GM21786 (cell line): ENCODE data around the gene DDN.

Source experiments
- ATAC-seq: cut with Tn5 transposase; IDR thresholded peaks from one replicate; pipeline ENCODE4 v1.9.1; 2021; ENCODE audit not compliant: unreplicated experiment

The DDN gene

DNA sequence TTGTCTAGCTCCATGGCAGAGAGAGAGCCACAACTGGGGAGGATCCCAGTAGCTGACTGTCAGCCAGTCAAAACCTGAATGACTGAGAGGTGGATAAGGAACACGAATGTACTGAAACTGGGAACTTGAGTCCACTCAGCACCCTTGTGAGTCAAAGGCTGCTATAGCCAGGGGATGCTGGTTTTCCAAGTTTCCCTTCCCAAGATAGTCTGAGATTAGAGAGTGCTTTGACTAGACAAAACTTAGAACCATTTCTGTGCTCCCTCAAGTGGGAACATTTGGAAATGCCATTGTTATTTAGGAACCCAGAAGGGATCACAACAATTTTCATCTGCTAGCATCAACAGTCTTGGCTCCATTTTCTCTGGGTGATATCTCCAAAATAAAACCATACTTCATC, 15.4 kb upstream of the DDN start:
- ATAC-seq: no peak

DNA sequence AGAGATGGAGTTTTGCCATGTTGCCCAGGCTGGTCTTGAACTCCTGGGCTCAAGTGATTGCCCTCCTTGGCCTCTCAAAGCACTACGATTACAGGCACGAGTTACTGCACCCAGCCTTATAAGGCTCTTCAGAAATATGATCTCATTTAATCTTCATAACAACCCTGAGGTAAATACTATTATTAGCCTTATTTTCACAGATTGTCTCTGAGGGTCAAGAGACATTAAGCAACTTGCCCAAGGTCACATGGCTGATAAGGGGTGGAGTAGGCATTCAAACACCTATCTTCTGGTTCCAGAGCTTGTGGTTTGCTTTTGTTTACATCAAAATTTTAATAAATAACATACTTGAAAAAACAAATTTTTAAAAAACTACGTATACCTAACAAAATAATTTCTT, 14.3 kb upstream of the DDN start:
- no peak for ATAC-seq

DNA sequence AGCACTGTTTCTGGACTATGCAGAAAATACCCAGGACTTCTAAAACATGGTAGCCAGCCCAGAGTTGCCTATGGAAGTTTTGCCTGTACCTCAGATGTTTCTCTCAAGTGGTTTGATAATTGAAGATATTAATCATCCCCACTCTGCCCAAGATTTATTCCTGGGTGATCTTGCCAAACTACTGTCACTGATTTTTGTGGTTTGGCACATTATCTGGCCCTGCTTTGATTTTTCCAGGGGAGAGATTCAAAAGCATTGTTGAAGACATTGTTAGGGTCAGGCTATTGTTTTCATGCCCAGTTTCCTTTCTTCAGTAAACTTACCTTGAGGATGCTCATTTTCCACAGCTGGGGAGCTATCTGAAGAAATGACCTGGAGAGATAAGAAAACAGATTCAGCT, 13.6 kb upstream of the DDN start:
- ATAC-seq: no peak

DNA sequence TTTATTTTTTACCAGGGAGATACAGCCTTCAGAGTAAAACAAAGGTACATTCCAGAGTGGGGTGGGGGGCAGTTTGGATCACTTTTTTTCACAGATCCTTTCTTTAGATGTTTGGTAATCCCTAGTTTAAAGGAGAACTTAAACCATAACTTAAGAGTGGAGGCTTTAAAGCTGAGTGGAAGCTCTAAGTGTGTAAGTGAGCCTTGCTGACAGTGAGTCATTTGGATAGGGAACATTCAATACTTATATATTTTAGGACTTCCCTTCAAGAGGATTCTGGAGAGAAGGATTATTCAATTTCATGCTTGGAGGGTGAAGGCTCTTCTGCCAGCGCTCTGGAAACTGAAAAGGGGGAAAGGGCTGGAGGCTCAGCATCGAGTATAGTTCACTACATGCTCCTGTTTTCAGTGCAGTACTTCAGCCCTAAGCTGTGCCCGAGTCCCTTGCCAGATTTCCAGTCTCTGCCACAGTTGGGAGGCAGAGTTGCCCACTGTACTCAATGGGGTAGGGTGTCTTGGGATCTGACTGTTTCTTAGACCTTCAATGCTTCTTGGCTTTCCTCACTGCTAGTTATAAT, 11.0 kb upstream of the DDN start:
- ATAC-seq: no peak

DNA sequence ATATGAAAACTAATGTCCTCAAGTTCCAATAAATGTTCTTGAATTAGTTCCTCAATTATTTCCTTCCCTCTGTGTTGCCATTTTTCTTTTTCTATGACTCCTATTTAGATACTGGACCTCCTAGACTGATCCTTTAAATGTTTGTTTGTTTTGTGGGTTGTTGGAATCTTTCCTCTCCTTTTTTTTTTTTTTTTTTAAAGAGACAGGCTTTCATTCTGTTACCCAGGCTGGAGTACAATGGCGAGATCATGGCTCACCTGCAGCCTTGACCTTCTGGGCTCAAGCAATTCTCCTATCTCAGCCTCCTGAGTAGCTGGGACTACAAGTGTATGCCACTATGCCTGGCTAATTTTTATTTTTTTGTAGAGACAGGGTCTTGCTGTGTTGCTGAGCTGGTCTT, 9.8 kb upstream of the DDN start:
- no peak for ATAC-seq

DNA sequence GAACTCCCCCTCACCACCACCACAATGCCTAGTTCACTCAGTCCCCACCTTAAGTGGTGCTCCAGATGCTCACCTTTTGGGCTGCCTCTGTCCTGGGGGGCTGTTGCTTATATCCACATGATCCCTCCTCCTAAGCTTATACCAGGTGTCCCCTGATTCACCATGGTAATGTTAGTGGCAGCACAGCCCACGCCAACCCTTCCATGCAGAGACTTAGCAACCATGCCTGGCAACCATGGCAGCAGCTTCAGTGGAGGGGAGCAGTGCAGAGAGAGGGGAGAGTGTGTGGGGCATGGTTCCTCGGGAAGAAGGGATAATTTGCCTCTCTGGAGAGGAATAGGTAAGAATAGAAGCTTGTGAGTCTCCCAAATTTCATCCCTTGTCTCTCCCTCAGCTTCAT, 1.2 kb upstream of the DDN start:
- no peak for ATAC-seq

DNA sequence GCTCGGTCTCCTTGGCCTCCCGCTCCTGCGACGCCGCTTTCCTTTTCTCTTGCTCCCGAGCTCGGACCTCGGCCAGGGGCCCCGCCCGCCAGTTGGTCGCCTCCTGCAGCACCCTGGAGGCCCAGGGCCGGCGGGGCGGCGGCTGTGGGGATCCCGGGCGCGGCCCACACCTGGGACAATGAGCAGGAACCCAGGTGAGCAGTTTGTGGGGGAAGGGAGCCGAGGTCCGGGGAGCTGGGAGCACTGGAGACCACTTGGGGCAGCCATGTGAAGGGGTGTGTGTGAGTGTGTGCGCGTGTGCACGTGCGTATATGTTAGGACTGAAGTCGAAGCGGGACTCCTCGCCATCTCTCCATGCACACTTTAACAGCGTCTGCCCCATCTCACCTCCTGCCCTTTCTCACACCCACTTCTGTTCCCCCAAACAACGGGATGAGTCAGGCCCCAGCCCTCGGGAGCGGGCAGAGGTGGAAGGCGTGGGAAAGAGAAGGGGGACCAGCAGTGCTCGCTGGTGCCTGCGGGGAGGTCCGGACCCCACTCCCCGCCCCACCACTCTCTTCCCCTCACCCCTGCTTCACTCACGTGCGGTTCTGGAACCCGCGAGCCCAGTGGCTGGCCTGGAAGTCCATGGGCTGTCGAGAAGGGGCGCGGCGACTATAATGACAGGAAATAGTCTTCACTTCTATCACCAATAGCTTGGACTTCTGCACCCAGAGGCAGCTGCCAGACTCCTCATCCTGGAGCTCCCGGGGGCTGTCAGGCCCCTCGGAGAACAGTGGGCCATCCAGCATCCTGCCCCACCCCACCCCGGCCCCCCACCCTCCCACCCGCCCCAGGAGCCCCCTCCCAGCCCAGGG, 450 bp downstream of the DDN start:
- ATAC-seq: peak; percentile 10

DNA sequence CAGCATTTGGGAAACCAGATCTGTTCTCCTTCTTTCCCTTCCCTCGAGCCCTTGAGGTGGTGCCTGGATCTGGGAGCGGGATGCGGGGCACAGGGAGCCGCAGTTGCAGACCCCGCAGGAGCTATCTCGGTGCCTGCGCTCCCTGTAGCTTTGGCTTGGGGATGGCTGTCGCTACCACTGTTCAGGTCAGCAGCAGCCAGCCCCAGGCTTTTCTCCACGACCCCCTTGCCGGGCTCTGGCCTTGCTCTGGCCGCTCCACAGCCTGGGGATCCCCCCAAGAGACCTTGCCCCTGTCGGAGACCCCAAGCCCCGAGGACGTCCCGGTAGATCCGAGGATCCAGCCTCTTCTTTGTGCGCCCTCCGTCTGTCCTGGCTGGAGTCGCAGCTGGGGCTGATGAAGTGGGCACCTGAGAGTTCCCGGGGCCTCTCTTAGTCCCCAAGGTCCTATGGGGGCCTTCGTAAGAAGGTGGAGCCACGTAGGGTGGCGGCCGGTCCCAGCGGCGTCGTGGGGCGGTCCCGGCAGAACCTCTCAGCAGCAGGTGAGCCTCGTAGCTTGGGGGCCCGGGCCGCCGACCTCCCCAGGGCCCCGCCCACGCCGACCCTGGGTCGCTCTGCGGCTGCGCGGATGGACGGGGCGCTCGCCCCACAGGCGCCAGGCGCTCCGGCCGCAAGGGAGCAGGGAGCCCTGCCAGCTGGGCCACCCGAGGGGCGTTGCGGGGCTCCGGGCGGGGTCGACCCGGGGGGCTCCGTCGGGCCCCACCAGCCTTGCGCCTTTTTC, 1.3 kb downstream of the DDN start:
- ATAC-seq: peak; percentile 38

DNA sequence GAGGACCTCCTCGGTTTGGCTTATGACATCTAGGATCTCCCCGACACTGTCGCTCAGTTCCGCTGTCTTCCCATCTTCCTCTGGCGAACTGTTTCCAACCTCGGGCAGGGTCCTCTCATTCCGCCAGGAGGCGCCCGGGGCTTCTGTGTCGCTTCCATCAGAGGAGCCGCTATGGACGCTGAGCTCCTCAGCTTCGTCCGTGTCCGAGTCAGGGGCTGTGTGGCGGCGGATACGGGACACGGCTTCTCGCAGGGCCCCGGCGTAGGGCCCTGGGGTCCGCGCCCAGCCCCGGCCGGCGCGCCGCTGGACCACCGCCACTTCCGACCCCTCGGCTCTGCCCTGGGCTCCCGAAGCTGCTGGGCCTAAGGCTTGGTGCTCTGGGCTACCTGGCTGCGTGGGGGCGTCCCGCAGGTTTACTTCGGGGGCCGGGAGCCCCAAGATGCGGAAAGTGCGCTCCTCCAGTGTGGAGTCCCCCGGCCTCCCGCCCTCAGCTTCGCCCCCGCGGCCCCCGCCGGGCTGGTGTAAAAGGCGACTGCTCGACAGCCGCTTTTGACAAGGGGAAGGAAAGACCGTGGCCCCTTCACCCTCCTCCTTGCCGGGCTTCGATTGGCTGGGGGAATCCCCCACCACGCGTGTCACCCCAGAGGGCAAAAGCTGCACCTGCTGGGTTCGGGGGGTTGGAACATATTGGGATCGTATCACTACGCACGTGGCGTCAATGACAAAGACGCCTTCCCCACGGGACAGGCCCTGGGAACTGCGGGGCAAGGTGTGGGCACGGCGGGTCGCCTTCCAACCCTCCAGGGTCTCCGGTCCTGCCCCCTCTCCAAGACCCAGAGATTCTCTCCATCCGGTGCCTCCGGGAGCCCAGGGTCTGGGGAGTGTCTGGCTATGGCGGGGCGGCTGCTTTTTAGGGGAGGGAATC, 2.1 kb downstream of the DDN start:
- ATAC-seq: no peak

- no peak for ATAC-seq
Observed at GRCh38 chr12:48995086-48995879, 3.9 kb downstream of the DDN start.

DNA sequence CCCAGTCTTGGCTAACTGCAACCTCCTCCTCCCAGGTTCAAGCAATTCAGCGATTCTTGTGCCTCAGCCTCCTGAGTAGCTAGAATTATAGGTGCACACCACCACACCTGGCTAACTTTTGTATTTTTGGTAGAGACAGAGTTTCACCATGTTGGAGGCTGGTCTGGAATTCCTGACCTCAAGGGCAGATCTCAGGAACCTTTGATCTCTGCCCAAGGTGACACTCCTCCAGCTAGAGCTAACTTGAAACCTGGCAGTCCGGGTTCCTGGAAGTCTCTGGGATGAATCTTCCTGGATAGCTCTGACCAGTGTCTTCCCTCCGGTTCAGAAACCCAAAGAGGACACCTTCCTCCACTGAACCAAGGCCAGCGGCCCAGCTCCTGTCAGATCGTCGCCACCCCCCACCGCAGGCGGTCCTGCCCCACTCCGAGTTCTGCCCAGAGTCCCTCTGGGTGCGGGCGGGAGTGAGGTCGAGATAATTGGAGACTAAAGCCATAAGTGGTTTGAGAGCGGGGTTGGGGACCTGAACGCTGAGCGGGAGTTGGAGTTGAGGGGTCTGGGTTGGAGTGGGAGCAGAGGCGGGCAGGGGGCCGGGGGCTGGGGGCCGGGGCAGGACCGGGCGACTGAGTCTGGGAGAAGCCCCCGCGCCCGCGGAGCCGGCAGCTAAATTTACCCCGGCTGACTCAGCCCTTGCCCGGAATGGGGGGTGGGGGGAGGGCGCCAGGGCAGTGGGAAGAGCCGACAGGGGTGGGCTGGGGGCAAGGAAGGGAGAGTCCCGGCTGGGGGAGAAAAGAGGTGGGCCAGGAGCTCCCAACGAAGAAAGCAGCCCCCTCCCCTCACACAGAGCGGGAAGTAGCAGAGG, 4.7 kb downstream of the DDN start:
- no peak for ATAC-seq

DNA sequence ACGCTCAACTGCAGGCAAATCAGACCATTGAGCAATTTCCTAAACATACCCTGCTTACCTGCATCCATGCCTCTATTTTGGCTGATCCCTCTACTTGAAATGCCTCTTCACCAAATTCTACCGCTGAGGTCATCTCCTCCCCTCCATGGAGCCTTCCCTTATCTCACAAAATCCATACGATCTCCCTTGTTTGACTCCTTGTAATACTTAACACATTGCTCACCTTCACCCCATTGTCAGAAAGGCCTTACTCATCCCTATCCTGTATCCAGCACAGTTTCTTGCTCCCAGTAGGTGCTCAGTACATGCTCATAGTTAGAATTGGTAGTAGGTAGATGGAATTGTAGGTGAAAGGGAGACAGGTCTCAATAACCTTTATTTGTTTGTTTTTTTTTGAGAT, 5.4 kb downstream of the DDN start:
- no peak for ATAC-seq

DNA sequence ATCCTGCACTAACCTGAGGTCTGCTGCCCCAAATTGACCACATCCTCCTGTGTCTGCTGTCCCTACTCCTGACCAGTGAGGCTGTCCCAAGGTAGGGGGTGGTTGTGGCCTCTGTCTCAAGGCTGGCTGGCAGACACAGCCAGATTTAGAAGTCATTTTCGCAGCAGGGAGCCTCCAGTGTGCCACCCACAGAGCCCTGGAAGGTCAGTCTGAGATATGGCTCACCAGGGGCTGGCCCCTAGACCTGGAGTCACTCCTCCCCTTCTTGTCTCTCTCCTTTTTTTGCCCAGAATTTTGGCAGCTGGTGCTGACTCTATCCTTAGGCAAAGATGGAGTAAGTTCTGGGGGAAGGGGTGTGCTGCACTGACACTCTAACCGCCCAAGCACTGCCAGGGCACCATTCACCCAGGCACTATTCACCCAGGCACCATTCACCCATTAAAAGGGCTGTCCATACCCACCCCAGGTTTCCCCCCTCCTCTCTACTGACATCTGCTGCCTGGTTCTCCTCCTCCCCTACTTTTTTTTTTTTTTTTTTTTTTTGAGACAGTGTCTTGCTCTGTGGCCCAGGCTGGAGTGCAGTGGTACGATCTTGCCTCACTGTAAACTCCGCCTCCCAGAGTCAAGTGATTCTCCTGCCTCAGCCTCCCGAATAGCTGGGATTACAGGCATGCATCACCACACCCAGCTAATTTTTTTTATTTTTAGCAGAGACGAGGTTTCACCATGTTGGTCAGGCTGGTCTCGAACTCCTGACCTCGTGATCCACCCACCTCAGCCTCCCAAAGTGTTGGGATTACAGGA, 7.7 kb downstream of the DDN start:
- ATAC-seq: no peak

GRCh38 chr12:48990552-48990951, 8.6 kb downstream of the DDN start:
- no peak for ATAC-seq

DNA sequence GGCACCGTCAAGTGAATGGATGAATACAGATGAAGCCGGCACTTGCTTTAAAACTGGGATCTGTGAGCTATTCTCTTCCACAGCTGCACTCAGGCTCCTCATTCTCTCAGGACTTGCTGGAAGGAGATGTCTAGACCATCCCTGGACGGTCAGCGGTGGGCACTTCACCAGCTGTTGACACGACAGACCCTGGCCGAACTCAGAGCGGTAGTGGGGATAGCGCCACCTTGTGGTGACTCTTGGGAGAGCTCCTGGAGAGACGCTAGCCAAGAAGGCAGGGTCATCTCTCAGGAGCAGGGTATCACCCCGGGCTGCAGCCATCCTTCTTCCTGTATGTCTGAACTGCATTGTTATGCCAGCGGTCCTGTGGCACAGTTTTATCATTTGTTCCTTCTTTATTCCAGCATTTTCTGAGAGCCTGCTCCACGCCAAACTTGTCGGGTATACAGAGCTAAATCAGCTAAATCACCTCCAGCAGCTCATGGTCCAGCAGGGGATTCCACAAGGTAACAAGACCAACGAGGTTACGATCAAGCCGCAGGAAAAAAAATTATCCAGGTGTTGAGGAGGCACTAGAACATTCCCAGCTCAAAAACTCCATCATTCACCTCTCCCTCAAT, 11.0 kb downstream of the DDN start:
- ATAC-seq: peak; percentile 43

GRCh38 chr12:48986720-48987291, 12.4 kb downstream of the DDN start:
- ATAC-seq: no peak

GRCh38 chr12:48985901-48986300, 13.3 kb downstream of the DDN start:
- ATAC-seq: no peak

DNA sequence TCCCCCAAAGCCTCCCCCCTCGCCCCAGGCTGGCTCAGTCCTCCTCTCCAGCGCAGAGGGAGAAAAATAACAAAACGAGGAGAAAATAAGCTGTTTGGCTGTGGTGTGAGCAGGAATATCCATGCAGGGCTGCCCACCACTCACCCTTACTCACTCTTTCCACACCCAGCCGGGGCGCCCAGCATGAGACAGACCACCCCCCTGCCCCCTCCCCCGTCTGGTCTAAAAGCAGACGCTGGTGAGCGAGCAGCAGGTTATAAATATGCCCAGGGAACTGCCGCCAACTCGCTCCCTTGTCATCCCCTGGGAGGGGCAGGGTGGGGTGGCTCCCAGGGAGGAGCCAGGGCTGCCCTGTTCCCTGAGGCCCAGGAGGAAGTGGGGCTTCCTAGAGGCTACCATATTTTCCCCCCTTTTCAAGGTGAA, 13.7 kb downstream of the DDN start:
- no peak for ATAC-seq
